HG03039 (cell line): ENCODE measurements around the gene DNM2.
"Not testable (repeated sequence)": the region's sequence is repeated elsewhere in the genome, so short reads cannot be mapped to it uniquely, and the experiment has no call there.

Source experiments
- ATAC-seq: cut with Tn5 transposase; IDR thresholded peaks from one replicate; pipeline ENCODE4 v1.9.1; 2021; ENCODE audit warnings: mild to moderate bottlenecking, moderate library complexity; ENCODE audit not compliant: unreplicated experiment

DNM2 gene

GRCh38 chr19:10751109-10751953 lies 33.5 kb downstream of the DNM2 start:
- ATAC-seq = no peak

- no peak for ATAC-seq
Observed at GRCh38 chr19:10752237-10752912, 34.5 kb downstream of the DNM2 start.

GRCh38 chr19:10752913-10753704 lies 35.2 kb downstream of the DNM2 start:
- ATAC-seq = no peak

- ATAC-seq = no peak
Observed at GRCh38 chr19:10756371-10756770, 38.5 kb downstream of the DNM2 start.

GRCh38 chr19:10756791-10757190 lies 38.9 kb downstream of the DNM2 start:
- ATAC-seq = no peak

- not testable (repeated sequence) for ATAC-seq
Observed at GRCh38 chr19:10758050-10758449, 40.2 kb downstream of the DNM2 start.

GRCh38 chr19:10758978-10759377 lies 41.1 kb downstream of the DNM2 start:
- no peak for ATAC-seq

- no peak for ATAC-seq
Observed at GRCh38 chr19:10760273-10760944, 42.5 kb downstream of the DNM2 start.

GRCh38 chr19:10761443-10762250 lies 43.8 kb downstream of the DNM2 start:
- no peak for ATAC-seq

- ATAC-seq = no peak
Observed at GRCh38 chr19:10762656-10763055, 44.8 kb downstream of the DNM2 start.

GRCh38 chr19:10763411-10763810 lies 45.5 kb downstream of the DNM2 start:
- ATAC-seq = no peak

- no peak for ATAC-seq
Observed at GRCh38 chr19:10763828-10764339, 46.0 kb downstream of the DNM2 start.

- no peak for ATAC-seq
Observed at GRCh38 chr19:10764340-10764894, 46.5 kb downstream of the DNM2 start.

- ATAC-seq = no peak
Observed at GRCh38 chr19:10766049-10766623, 48.3 kb downstream of the DNM2 start.

GRCh38 chr19:10766671-10767201 lies 48.9 kb downstream of the DNM2 start:
- ATAC-seq = no peak

- no peak for ATAC-seq
Observed at GRCh38 chr19:10767726-10768125, 49.8 kb downstream of the DNM2 start.

- ATAC-seq = no peak
Observed at GRCh38 chr19:10768369-10768768, 50.5 kb downstream of the DNM2 start.

GRCh38 chr19:10768936-10769335 lies 51.1 kb downstream of the DNM2 start:
- ATAC-seq = no peak
